Neural progenitor cell (in vitro differentiated cells): ENCODE measurements around the gene GMPPA. TPM values are rescaled to one million over a fixed set of nuclear protein-coding genes. Genes with fewer than 3 reads are reported as not detected.

Experiments used
- DNase-seq: peaks from one replicate; pipeline ENCODE4 v3.0.0-alpha.2; 2016; ENCODE audit warnings: low spot score
- H2AFZ ChIP-seq: fragments of 200-600 bp; sonication (generic); replicated peaks from 2 replicates; pipeline ENCODE4 v1.6.1; 2016; ENCODE audit warnings: antibody characterized with exemption
- H3F3A ChIP-seq: fragments of 200-600 bp; sonication (generic); 2 replicates; pipeline ENCODE4 v1.6.1; 2016; ENCODE audit warnings: antibody characterized with exemption, low read depth
- H3K27ac ChIP-seq: fragments of 200-600 bp; sonication (generic); 2 replicates; pipeline ENCODE4 v1.5.1; 2016; ENCODE audit warnings: mild to moderate bottlenecking
- H3K27me3 ChIP-seq: fragments of 200-600 bp; sonication (generic); 2 replicates; pipeline ENCODE4 v1.6.1; 2016; ENCODE audit warnings: mild to moderate bottlenecking, moderate library complexity
- H3K36me3 ChIP-seq: fragments of 200-600 bp; sonication (generic); 2 replicates; pipeline ENCODE4 v1.5.1; 2016
- H3K4me1 ChIP-seq: fragments of 200-600 bp; sonication (generic); 2 replicates; pipeline ENCODE4 v1.6.1; 2016; ENCODE audit warnings: mixed run types
- H3K4me2 ChIP-seq: fragments of 200-600 bp; sonication (generic); 2 replicates; pipeline ENCODE4 v1.6.1; 2016
- H3K4me3 ChIP-seq: fragments of 200-600 bp; sonication (generic); 2 replicates; pipeline ENCODE4 v1.5.1; 2016
- H3K79me2 ChIP-seq: fragments of 200-600 bp; sonication (generic); 2 replicates; pipeline ENCODE4 v1.6.1; 2016; ENCODE audit warnings: low read depth
- H3K9ac ChIP-seq: fragments of 200-600 bp; sonication (generic); 2 replicates; pipeline ENCODE4 v1.6.1; 2016
- H3K9me3 ChIP-seq: fragments of 200-600 bp; sonication (generic); 2 replicates; pipeline ENCODE4 v1.5.1; 2016; ENCODE audit warnings: low read depth
- H4K20me1 ChIP-seq: fragments of 200-600 bp; sonication (generic); 2 replicates; pipeline ENCODE4 v1.6.1; 2016; ENCODE audit warnings: low read depth
- H3K27ac Mint-ChIP-seq: 3 replicates; pipeline ENCODE4 v1.8.0; 2021; ENCODE audit warnings: mixed read lengths
- H3K27me3 Mint-ChIP-seq: 2 replicates; pipeline ENCODE4 v1.8.0; 2022; ENCODE audit warnings: low read depth, mild to moderate bottlenecking, inconsistent platforms, moderate library complexity, mixed read lengths; ENCODE audit not compliant: insufficient read depth
- H3K36me3 Mint-ChIP-seq: 3 replicates; pipeline ENCODE4 v1.8.0; 2021; ENCODE audit warnings: mixed read lengths
- H3K4me1 Mint-ChIP-seq: 3 replicates; pipeline ENCODE4 v1.8.0; 2021; ENCODE audit warnings: mixed read lengths
- H3K4me3 Mint-ChIP-seq: 3 replicates; pipeline ENCODE4 v1.8.0; 2021; ENCODE audit warnings: mild to moderate bottlenecking, moderate library complexity, mixed read lengths
- H3K9me3 Mint-ChIP-seq: 3 replicates; pipeline ENCODE4 v1.8.0; 2020; ENCODE audit warnings: mixed read lengths
- EZH2 ChIP-seq: fragments of 200-600 bp; sonication (generic); IDR thresholded peaks from 2 replicates; pipeline ENCODE4 v1.6.1; 2017; ENCODE audit warnings: antibody characterized with exemption, mild to moderate bottlenecking, moderate library complexity
- EZH2phosphoT487 ChIP-seq: fragments of 200-600 bp; sonication (generic); IDR thresholded peaks from 2 replicates; pipeline ENCODE4 v1.6.1; 2017; ENCODE audit warnings: antibody characterized with exemption
- total RNA-seq: library from RNA; depleted of rRNA; stranded (reverse); fragments of >200 nt; gene quantifications from 2 replicates; pipeline ENCODE4 v1.2.3, GENCODE V29; 2015; ENCODE audit warnings: low replicate concordance
- TF ChIP-seq, protein P1 (sequence below): fragments of 200-600 bp; sonication (generic); IDR thresholded peaks from 2 replicates; pipeline ENCODE4 v1.5.1; 2017; ENCODE audit warnings: antibody characterized with exemption, mild to moderate bottlenecking

The GMPPA gene
- total RNA-seq, 1 donor from 2014 or later, result 49.3 TPM

DNA sequence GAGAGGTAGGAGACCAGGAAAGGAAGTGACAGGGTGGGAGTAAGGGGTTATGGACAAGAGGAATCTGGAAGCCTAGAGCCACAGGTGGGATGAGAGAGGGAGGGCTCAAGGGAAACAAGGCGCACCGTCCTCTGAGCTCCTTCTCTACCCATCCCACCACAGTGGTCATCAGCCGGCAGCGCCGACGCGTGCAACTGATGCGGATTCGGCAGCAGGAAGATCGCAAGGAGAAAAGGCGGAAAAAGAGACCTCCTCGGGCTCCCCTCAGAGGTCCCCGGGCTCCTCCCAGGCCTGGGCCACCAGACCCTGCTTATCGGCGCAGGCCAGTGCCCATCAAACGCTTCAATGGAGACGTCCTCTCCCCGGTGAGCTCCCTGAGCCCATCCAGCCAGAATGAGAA lies 50.3 kb downstream of the GMPPA start:
- peaks cover 23% of the 10 kb centered on the region for H3K4me1 Mint-ChIP-seq
- Histone ChIP-seq H3K27ac (no peak overlapping the region), H3K27me3 (peaks cover 53% of the 10 kb centered on the region), H3K4me2 (no peak overlapping the region), H3K4me1 (peaks cover 10% of the 10 kb centered on the region), H3K9ac (no peak overlapping the region), H3K79me2 (no peaks in the 10 kb centered on the region), H3K9me3 (no peaks in the 10 kb centered on the region), H3F3A (peaks cover 10% of the 10 kb centered on the region), H2AFZ (no peak overlapping the region), H3K4me3 (no peak overlapping the region), H3K36me3 (no peaks in the 10 kb centered on the region), H4K20me1 (peaks cover 24% of the 10 kb centered on the region)
- TF ChIP-seq EZH2 (no peak), EZH2phosphoT487 (no peak)
- TF ChIP-seq, protein P1, sequence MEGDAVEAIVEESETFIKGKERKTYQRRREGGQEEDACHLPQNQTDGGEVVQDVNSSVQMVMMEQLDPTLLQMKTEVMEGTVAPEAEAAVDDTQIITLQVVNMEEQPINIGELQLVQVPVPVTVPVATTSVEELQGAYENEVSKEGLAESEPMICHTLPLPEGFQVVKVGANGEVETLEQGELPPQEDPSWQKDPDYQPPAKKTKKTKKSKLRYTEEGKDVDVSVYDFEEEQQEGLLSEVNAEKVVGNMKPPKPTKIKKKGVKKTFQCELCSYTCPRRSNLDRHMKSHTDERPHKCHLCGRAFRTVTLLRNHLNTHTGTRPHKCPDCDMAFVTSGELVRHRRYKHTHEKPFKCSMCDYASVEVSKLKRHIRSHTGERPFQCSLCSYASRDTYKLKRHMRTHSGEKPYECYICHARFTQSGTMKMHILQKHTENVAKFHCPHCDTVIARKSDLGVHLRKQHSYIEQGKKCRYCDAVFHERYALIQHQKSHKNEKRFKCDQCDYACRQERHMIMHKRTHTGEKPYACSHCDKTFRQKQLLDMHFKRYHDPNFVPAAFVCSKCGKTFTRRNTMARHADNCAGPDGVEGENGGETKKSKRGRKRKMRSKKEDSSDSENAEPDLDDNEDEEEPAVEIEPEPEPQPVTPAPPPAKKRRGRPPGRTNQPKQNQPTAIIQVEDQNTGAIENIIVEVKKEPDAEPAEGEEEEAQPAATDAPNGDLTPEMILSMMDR, result no peak
- H3K27ac Mint-ChIP-seq, result no peak overlapping the region
- no peak overlapping the region for H3K4me3 Mint-ChIP-seq
- no peaks in the 10 kb centered on the region for H3K9me3 Mint-ChIP-seq
- H3K36me3 Mint-ChIP-seq, result peaks cover 7% of the 10 kb centered on the region
- DNase-seq, result no peak
- peaks cover 25% of the 10 kb centered on the region for H3K27me3 Mint-ChIP-seq

DNA sequence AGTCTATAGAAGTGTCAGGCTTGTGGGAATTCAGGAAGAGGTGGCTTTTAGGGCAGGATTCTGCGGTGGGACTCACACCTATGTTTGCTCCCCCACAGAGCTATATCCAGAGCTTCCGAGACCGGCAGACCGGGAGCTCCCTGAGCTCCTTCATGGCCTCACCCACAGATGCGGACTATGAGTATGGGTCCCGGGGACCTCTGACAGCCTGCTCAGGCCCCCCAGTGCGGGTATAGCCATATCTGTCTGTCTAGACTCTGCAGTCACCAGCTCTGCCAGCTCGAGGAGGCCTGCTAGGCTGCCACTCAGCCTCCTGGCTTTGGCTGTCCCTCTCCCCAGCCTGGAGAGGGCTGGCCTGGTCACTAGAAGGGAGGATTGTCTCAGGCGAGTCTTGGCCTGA lies 50.9 kb downstream of the GMPPA start:
- Mint-ChIP-seq H3K27me3 (peaks cover 24% of the 10 kb centered on the region), H3K36me3 (peaks cover 10% of the 10 kb centered on the region), H3K9me3 (no peaks in the 10 kb centered on the region), H3K4me3 (no peak overlapping the region), H3K4me1 (peaks cover 18% of the 10 kb centered on the region), H3K27ac (no peak overlapping the region)
- Histone ChIP-seq H3K36me3 (no peaks in the 10 kb centered on the region), H3F3A (peaks cover 4% of the 10 kb centered on the region), H3K4me3 (no peak overlapping the region), H3K27ac (no peak overlapping the region), H3K9ac (no peak overlapping the region), H3K9me3 (no peaks in the 10 kb centered on the region), H3K4me1 (peaks cover 5% of the 10 kb centered on the region), H3K79me2 (no peaks in the 10 kb centered on the region), H3K4me2 (no peak overlapping the region), H2AFZ (no peak overlapping the region), H3K27me3 (peaks cover 49% of the 10 kb centered on the region), H4K20me1 (peaks cover 19% of the 10 kb centered on the region)
- TF ChIP-seq EZH2 (no peak), EZH2phosphoT487 (no peak)
- TF ChIP-seq, protein P1, result no peak
- DNase-seq, result no peak

DNA sequence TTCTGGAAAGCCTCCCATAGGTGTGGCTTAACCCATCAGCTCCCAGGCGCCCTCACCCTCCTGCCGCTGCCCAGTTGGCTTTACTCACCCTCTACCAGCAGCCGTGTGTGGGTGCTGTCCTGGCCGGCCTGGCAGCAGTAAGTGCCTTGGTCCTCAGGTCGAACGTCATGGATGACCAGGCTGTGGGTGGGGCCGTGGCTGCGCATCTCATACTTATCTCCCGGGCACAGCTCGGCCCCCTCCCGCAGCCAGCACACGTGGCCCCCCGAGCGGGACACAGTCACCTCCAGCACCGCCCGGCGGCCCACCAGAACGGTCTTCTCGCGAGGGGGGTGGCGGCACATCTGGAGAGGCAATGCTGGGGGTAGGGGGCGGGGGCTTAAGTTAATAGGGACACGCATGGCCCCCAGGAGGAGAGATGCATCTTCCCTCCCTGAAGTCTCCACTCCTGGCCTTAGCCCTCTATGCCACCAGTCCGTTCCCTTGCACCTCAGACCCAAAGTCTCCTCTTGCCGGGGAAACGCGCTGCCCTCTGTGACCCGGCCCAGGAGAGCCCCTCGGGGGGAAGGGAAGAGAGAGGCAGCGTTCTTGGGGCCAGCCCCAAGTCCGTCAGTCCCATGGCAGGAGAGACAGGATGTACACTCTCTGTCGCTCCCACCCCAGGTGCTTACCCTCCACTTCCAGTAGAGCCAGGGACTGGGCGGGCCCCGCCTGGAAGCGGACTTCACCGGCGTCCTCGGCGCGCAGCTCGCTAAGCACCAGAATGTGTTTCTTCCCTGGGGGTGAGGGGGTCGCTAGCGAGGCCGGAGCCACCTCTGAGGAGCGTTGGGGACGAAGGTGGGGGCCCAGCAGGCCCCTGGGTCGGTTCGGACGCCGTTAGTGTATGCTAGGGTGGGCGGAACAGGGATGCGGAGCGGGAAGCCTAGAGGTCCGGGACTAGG lies 53.0 kb downstream of the GMPPA start:
- TF ChIP-seq EZH2, result no peak
- TF ChIP-seq, protein P1, result no peak
- no peak for TF ChIP-seq EZH2phosphoT487
- Histone ChIP-seq H2AFZ (peak overlapping the region; percentile 86), H3K27me3 (peaks cover 39% of the 10 kb centered on the region), H3K36me3 (no peaks in the 10 kb centered on the region), H3K4me3 (peak overlapping the region; percentile 82), H3F3A (no peaks in the 10 kb centered on the region), H4K20me1 (peaks cover 14% of the 10 kb centered on the region), H3K9ac (no peak overlapping the region), H3K4me2 (peak overlapping the region; percentile 98), H3K4me1 (peaks cover 5% of the 10 kb centered on the region), H3K27ac (no peak overlapping the region), H3K9me3 (no peaks in the 10 kb centered on the region), H3K79me2 (no peaks in the 10 kb centered on the region)
- Mint-ChIP-seq H3K4me3 (peak overlapping the region; percentile 88), H3K4me1 (peaks cover 11% of the 10 kb centered on the region), H3K27me3 (peaks cover 20% of the 10 kb centered on the region), H3K36me3 (peaks cover 9% of the 10 kb centered on the region), H3K9me3 (no peaks in the 10 kb centered on the region), H3K27ac (peak overlapping the region; percentile 46)
- peak; percentile 40 for DNase-seq
